K562 (cell line): Measurements from ENCODE around the gene DCPS. TPM values are rescaled to one million over a fixed set of nuclear protein-coding genes. Genes with fewer than 3 reads are reported as not detected.

Experiments used
- CREBBP ChIP-seq: IDR thresholded peaks from one replicate; pipeline ENCODE4 v1.6.1; 2012; ENCODE audit warnings: low read depth, mild to moderate bottlenecking, control low read depth, inconsistent platforms, low read length
- CTBP1 ChIP-seq: fragments of 450-650 bp; IDR thresholded peaks from 2 replicates; pipeline ENCODE4 v1.6.1; 2016; ENCODE audit warnings: borderline replicate concordance
- ETV6 ChIP-seq, 3 experiments: fragments of 150-350 bp in 1 of 3; sonication (generic) in 1 of 3; formaldehyde crosslinking in 1 of 3; IDR thresholded peaks; 2 replicates each; pipeline versions ENCODE4 v1.6.1 to v1.8.0; 2014 to 2022; ENCODE audit warnings: borderline replicate concordance in 2 of 3, low read depth in 2 of 3, antibody characterized with exemption in 1 of 3, low read length in 1 of 3, mild to moderate bottlenecking in 1 of 3, missing genetic modification reagents in 1 of 3
- FOXM1 ChIP-seq, 2 experiments: fragments of 450-650 bp in 1 of 2; sonication (generic) in 1 of 2; formaldehyde crosslinking in 1 of 2; IDR thresholded peaks; 2 replicates each; pipeline versions ENCODE4 v1.6.1 to v1.9.0; 2017 to 2022; ENCODE audit warnings: low read depth in 2 of 2, mild to moderate bottlenecking in 2 of 2, missing genetic modification reagents in 1 of 2, moderate library complexity in 1 of 2
- FUS ChIP-seq: fragments of 200-400 bp; formaldehyde crosslinking; optimal IDR thresholded peaks from 2 replicates; pipeline ENCODE3; 2017; ENCODE audit warnings: low read depth, low read length
- MEIS2 ChIP-seq: fragments of 450-650 bp; IDR thresholded peaks from 2 replicates; pipeline ENCODE4 v1.6.1; 2014; ENCODE audit warnings: mild to moderate bottlenecking; ENCODE audit not compliant: partially characterized antibody
- MTA3 ChIP-seq: fragments of 450-650 bp; formaldehyde crosslinking; IDR thresholded peaks from 2 replicates; pipeline ENCODE4 v1.6.1; 2017; ENCODE audit warnings: mild to moderate bottlenecking, borderline replicate concordance
- RCOR1 ChIP-seq, 2 experiments: IDR thresholded peaks; 2 replicates each; pipeline ENCODE4 v1.6.1; 2012; ENCODE audit warnings: low read depth in 2 of 2, low read length in 2 of 2, borderline replicate concordance in 1 of 2, improper control_type of control experiment in 1 of 2
- SRSF7 ChIP-seq: fragments of 200-400 bp; formaldehyde crosslinking; optimal IDR thresholded peaks from 2 replicates; pipeline ENCODE3; 2017; ENCODE audit warnings: mild to moderate bottlenecking, low read depth, low read length
- TFAP4 ChIP-seq: sonication (generic); formaldehyde crosslinking; IDR thresholded peaks from 2 replicates; pipeline ENCODE4 v1.8.0; 2022; ENCODE audit warnings: missing genetic modification reagents, mild to moderate bottlenecking, moderate library complexity, borderline replicate concordance
- YY1 ChIP-seq, 3 experiments: IDR thresholded peaks; 2 replicates each; pipeline ENCODE4 v1.6.1; 2011; ENCODE audit warnings: low read length in 2 of 3, mild to moderate bottlenecking in 2 of 3, moderate library complexity in 2 of 3, borderline replicate concordance in 1 of 3, control low read depth in 1 of 3, low read depth in 1 of 3; ENCODE audit not compliant: insufficient read depth in 3 of 3, insufficient replicate concordance in 2 of 3, control insufficient read depth in 1 of 3, insufficient read length in 1 of 3; ENCODE audit errors: extremely low read depth in 1 of 3
- ZNF316 ChIP-seq: fragments of 450-650 bp; IDR thresholded peaks from 2 replicates; pipeline ENCODE4 v1.6.1; 2016
- ZNF318 ChIP-seq, 2 experiments: fragments of 450-650 bp; IDR thresholded peaks; 2 replicates each; pipeline ENCODE4 v1.6.1; 2016; ENCODE audit warnings: mild to moderate bottlenecking in 2 of 2, borderline replicate concordance in 1 of 2, low read depth in 1 of 2, moderate library complexity in 1 of 2
- ZNF589 ChIP-seq: fragments of 200-800 bp; sonication (Bioruptor generic); IDR thresholded peaks from 2 replicates; pipeline ENCODE4 v1.6.1; 2016; ENCODE audit warnings: low read depth, missing genetic modification characterization, missing compliant biosample characterization
- polyA plus RNA-seq, 8 experiments: library from polyadenylated mRNA; depleted of rRNA in 4 of 8; stranded (reverse) in 5 of 8; unstranded in 3 of 8; fragments of >200 nt; fragmentation: Nextera tagmentation in 2 of 8; fragmentation: Illumina TruSeq in 1 of 8; extraction: Ambion mirVana in 2 of 8; extraction: Trizol in 1 of 8; gene quantifications; 2 replicates each; pipeline versions ENCODE4 v1.2.1 to v1.2.3, GENCODE V29; 2011 to 2014; ENCODE audit warnings: inconsistent platforms in 1 of 8, missing spikeins in 1 of 8
- total RNA-seq, 7 experiments: library from RNA; depleted of rRNA in 6 of 7; stranded (reverse); fragments of >200 nt in 6 of 7; fragmentation: Illumina TruSeq in 2 of 7; extraction: Trizol in 2 of 7; gene quantifications; 2 replicates each; pipeline versions ENCODE4 v1.2.1 to v1.2.3, GENCODE V29; 2011 to 2021; ENCODE audit warnings: low replicate concordance in 1 of 7

DCPS gene
- total and polyA plus RNA-seq, 9 of the 15 experiments (the other 6 are each of a cell fraction or from before 2014, with no cell fraction given): 8.7 to 38.1 (median 17.9) TPM

GRCh38 chr11:126345759-126346585 is 42.1 kb downstream of the DCPS start (continued):
- TF ChIP-seq ZNF318 (IDR thresholded peaks at IDR 0.05; ENCODE audit: borderline replicate concordance in 1 of 2, low read depth in 1 of 2) (peak in 1 of 2 experiments; percentile 91; a peak in 2 of 4 replicates), CTBP1 (peak; percentile 78; the same call in 1 of the 2 replicates), FUS (no peak), ZNF316 (peak; percentile 72), MTA3 (peak; percentile 76; the same call in 1 of the 2 replicates), TFAP4 (peak; percentile 71), CREBBP (no peak), ZNF589 (CRISPR knock-in tag) (peak; percentile 57), MEIS2 (peak; percentile 58), SRSF7 (no peak), ETV6 (IDR thresholded peaks at IDR 0.05; ENCODE audit: borderline replicate concordance in 1 of 2, low read depth in 2 of 2, low read length in 1 of 2) (peak in 1 of 2 experiments; percentile 85; a peak in 3 of 4 replicates), ETV6 (CRISPR knock-in tag; IDR thresholded peaks at IDR 0.05; ENCODE audit: borderline replicate concordance) (no peak), YY1 (IDR thresholded peaks at IDR 0.05; ENCODE audit: borderline replicate concordance in 1 of 3, control insufficient read depth in 1 of 3, extremely low read depth in 1 of 3, insufficient read depth in 3 of 3, insufficient read length in 1 of 3, insufficient replicate concordance in 2 of 3, low read depth in 1 of 3, low read length in 2 of 3) (peak in 2 of 3 experiments; percentile 5 to 30), FOXM1 (IDR thresholded peaks at IDR 0.05; ENCODE audit: low read depth) (peak; percentile 77), FOXM1 (CRISPR knock-in tag; IDR thresholded peaks at IDR 0.05; ENCODE audit: low read depth) (no peak), RCOR1 (IDR thresholded peaks at IDR 0.05; ENCODE audit: borderline replicate concordance in 1 of 2, low read depth in 2 of 2, low read length in 2 of 2) (peak; percentile 86 to 92)
